Neural progenitor cell (in vitro differentiated cells): ENCODE measurements around the gene OR6N1.

Source experiments
- CTCF ChIP-seq: fragments of 200-600 bp; sonication (generic); IDR thresholded peaks from 2 replicates; pipeline ENCODE4 v1.5.1; 2017; ENCODE audit warnings: antibody characterized with exemption, mild to moderate bottlenecking
- EZH2 ChIP-seq: fragments of 200-600 bp; sonication (generic); IDR thresholded peaks from 2 replicates; pipeline ENCODE4 v1.6.1; 2017; ENCODE audit warnings: antibody characterized with exemption, mild to moderate bottlenecking, moderate library complexity

- TF ChIP-seq EZH2 (no peak), CTCF (no peak)
Observed at GRCh38 chr1:158819461-158820443, 47.8 kb upstream of the OR6N1 start.
